GM23338 (cell line): ENCODE results near the gene TRMT44.

Experiments
- NANOG ChIP-seq: IDR thresholded peaks from 2 replicates; pipeline ENCODE4 v1.6.1; 2016; ENCODE audit warnings: antibody characterized with exemption, borderline replicate concordance
- TF ChIP-seq, protein P1 (sequence below), 2 experiments: fragments of 200-600 bp in 1 of 2; sonication (generic) in 1 of 2; conservative IDR thresholded peaks; 2 replicates each; pipeline versions ENCODE4 v1.5.1 to v1.6.1; 2016 to 2017; ENCODE audit warnings: antibody characterized with exemption in 2 of 2, low read depth in 2 of 2, mild to moderate bottlenecking in 2 of 2, moderate library complexity in 1 of 2

DNA sequence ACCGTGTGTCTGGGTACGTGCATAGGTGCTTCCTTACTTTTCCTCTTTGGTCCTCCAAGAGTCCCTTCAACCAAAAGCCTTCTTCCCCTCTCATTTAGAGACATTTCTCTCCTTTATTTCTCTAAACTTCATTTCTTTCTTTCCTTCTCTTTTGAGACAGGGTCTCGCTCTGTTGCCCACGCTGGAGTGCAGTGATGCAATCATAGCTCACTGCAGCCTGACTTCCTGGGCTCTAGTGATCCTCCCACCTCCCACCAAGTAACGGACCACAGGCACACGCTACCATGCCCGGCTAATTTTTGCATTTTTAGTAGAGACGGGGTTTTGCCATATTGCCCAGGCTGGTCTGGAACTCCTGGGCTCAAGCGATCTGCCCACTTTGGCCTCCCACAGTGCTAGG is 42.2 kb upstream of the TRMT44 start:
- TF ChIP-seq, protein P1, sequence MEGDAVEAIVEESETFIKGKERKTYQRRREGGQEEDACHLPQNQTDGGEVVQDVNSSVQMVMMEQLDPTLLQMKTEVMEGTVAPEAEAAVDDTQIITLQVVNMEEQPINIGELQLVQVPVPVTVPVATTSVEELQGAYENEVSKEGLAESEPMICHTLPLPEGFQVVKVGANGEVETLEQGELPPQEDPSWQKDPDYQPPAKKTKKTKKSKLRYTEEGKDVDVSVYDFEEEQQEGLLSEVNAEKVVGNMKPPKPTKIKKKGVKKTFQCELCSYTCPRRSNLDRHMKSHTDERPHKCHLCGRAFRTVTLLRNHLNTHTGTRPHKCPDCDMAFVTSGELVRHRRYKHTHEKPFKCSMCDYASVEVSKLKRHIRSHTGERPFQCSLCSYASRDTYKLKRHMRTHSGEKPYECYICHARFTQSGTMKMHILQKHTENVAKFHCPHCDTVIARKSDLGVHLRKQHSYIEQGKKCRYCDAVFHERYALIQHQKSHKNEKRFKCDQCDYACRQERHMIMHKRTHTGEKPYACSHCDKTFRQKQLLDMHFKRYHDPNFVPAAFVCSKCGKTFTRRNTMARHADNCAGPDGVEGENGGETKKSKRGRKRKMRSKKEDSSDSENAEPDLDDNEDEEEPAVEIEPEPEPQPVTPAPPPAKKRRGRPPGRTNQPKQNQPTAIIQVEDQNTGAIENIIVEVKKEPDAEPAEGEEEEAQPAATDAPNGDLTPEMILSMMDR (conservative IDR thresholded peaks at IDR 0.05; ENCODE audit: low read depth in 2 of 2) = no peak
- no peak for TF ChIP-seq NANOG
